Activated T-helper 1 cell treated with anti-CD3 and anti-CD28 coated beads, Interleukin-12 subunit alpha, Interleukin-12 subunit beta, Interleukin-2, Interleukin-4 antibody, amounts not matched to agents 30 ng/mL and 10 ng/mL and 1 ng/mL, durations not matched to agents 14 hours and 24 hours and 36 hours (primary cell): ENCODE measurements around the gene C1orf141. TPM values are rescaled to one million over a fixed set of nuclear protein-coding genes. Genes with fewer than 3 reads are reported as not detected.
A peak's percentile ranks its signal among the peaks of the same experiment; 100 is the strongest.

Source experiments
- DNase-seq: peaks from one replicate; pipeline ENCODE4 v3.0.0; 2021; ENCODE audit warnings: low spot score
- H3K27ac Mint-ChIP-seq: one replicate; pipeline ENCODE4 v1.8.0; 2021; ENCODE audit warnings: mild to moderate bottlenecking, mixed read lengths
- H3K27me3 Mint-ChIP-seq: one replicate; pipeline ENCODE4 v1.8.0; 2022; ENCODE audit warnings: mild to moderate bottlenecking, moderate library complexity, mixed read lengths; ENCODE audit not compliant: insufficient read depth
- H3K36me3 Mint-ChIP-seq: one replicate; pipeline ENCODE4 v1.8.0; 2021; ENCODE audit warnings: low read depth, mixed read lengths
- H3K4me1 Mint-ChIP-seq: one replicate; pipeline ENCODE4 v1.8.0; 2021; ENCODE audit warnings: low read depth, mixed read lengths
- H3K4me3 Mint-ChIP-seq: one replicate; pipeline ENCODE4 v1.8.0; 2021; ENCODE audit warnings: mild to moderate bottlenecking, moderate library complexity, mixed read lengths
- H3K9me3 Mint-ChIP-seq: one replicate; pipeline ENCODE4 v1.8.0; 2021; ENCODE audit warnings: mixed read lengths
- intact Hi-C: fragments of 100-400 bp; cut with micrococcal nuclease; formaldehyde crosslinking; loops from one replicate; pipeline ENCODE4 v1.15.1; 2024
- total RNA-seq: library from RNA; stranded (reverse); gene quantifications from 2 replicates; pipeline ENCODE4 v1.2.3, GENCODE V29; 2022

The C1orf141 gene
- not detected in 2 replicates for total RNA-seq

DNA sequence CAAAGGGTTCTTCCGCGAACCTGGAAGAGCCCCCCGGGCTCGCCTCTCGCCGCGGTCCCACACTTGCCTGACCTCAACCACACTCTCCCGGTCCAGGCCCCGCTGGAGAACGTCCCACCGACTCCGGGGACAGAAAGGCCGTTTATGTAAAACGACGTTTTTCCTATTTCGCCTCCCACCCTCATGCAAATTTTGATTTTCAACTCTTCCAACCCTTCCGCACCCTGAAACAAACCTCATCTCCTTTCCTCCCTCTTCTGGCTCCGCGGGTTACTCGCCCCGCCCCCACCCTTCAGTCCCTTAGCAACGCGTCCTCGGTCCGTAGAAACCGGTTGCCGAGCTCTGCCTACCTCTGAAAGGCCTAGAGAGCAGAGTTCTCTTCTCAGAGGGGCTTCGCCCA is at the start of gene C1orf141:
Gene C1orf141 (minus strand): TSS at position 276 of the 400 bp plus-strand sequence. CDS start 7,730 bp downstream, outside the sequence.
- Mint-ChIP-seq H3K4me3 (peak within 1 kb of the TSS; percentile 80), H3K27ac (peak within 1 kb of the TSS; percentile 46), H3K4me1 (peaks cover 22% of the 10 kb centered on the region), H3K9me3 (no peaks in the 10 kb centered on the region), H3K27me3 (no peaks in the 10 kb centered on the region), H3K36me3 (no peaks in the 10 kb centered on the region)
- intact Hi-C loops = no loop called here
- no peak for DNase-seq

DNA sequence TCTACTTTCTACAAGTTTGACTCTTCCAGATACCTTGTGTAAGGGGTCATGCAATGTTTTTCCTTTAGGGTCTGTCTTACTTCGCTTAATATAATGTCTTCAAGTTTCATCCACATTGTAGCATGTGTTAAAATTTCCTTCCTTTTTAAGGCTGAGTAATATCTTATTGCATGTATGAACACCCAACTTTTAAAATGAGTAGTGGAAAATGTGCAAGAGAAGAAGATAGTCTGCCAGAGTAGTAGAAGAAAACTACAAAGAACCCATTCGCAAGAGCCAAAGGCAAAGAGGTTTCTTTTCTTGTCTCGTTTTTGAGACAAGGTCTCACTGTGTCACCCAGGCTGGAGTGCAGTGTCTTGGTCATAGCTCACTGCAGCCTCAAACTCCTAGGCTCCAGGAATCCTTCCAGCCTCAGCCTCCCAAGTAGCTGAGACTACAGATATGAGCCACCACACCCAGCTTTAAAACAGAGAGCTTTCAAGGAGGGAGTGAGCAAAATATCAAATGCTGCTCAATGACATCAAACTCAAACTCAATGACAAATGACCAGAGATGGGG is 40.8 kb upstream of the C1orf141 start:
- Mint-ChIP-seq H3K27me3 (no peaks in the 10 kb centered on the region), H3K9me3 (peaks cover 14% of the 10 kb centered on the region), H3K4me1 (peaks cover 67% of the 10 kb centered on the region), H3K36me3 (peaks cover 45% of the 10 kb centered on the region), H3K4me3 (peak overlapping the region; percentile 76), H3K27ac (peak overlapping the region; percentile 98)
- DNase-seq = no peak
- intact Hi-C loops = loop anchor here (1.0 to 10.0 kb wide), 4 partner anchors 15 to 1781 kb away; partner anchors contain the start of gene SERBP1

DNA sequence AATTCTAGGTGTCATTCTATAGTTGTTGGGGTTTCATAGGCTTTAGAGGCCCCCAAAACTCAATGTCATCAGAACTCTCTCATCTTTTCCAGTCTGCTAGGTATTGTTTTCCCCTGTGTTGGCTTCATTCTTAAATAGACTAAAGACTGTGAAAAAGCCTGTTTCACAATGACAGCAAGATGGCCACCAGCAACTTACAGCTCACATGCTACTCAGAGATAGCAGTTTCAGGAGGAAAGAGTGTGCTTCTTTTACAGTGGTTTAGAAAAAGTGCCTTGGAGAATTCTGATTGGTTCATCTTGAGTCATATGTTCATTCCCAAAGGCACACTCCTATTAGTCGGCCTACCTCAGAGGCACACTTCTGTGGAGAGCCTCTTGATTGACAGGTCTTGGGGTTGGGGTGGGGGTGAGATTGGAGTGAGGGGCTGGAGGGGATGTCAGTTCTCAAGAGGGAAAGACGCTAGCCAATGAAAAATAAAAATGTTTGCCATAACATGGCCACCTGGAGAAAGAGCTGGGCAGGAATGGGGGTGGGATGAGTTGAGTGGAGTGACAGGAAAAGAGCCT is 40.0 kb upstream of the C1orf141 start:
- H3K4me3 Mint-ChIP-seq = peak overlapping the region; percentile 76
- H3K27me3 Mint-ChIP-seq = no peaks in the 10 kb centered on the region
- H3K4me1 Mint-ChIP-seq = peaks cover 68% of the 10 kb centered on the region
- peaks cover 14% of the 10 kb centered on the region for H3K9me3 Mint-ChIP-seq
- peak overlapping the region; percentile 98 for H3K27ac Mint-ChIP-seq
- DNase-seq = no peak
- intact Hi-C loops = loop anchor here (1.0 to 10.0 kb wide), 12 partner anchors 8 to 1780 kb away; partner anchors contain the start of genes IL23R and SERBP1
- peaks cover 45% of the 10 kb centered on the region for H3K36me3 Mint-ChIP-seq

DNA sequence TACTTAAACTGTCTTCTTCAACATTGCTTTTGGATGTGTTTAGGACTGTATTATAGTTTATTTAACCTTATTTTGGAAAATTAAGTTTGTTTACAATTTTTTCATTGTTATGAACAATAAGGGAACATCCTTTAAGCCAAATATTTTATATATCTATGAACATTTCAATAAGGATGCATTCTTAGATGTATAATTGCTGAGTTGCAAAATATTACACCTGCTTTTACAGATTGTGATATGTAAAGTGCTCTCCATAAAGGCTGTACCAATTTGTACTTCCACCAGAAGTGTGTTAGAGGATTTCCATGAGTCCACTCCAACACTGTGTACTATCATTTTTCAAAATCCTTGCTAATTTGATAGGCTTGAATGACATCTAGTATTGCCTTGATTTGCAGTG is 39.2 kb upstream of the C1orf141 start:
- H3K4me1 Mint-ChIP-seq = peaks cover 69% of the 10 kb centered on the region
- peaks cover 14% of the 10 kb centered on the region for H3K9me3 Mint-ChIP-seq
- intact Hi-C loops = loop anchor here (1.0 to 10.0 kb wide), 10 partner anchors 8 to 1779 kb away; partner anchors contain the start of genes IL23R and SERBP1
- peak overlapping the region; percentile 83 for H3K27ac Mint-ChIP-seq
- no peak for DNase-seq
- H3K27me3 Mint-ChIP-seq = no peaks in the 10 kb centered on the region
- no peak overlapping the region for H3K4me3 Mint-ChIP-seq
- peaks cover 37% of the 10 kb centered on the region for H3K36me3 Mint-ChIP-seq

DNA sequence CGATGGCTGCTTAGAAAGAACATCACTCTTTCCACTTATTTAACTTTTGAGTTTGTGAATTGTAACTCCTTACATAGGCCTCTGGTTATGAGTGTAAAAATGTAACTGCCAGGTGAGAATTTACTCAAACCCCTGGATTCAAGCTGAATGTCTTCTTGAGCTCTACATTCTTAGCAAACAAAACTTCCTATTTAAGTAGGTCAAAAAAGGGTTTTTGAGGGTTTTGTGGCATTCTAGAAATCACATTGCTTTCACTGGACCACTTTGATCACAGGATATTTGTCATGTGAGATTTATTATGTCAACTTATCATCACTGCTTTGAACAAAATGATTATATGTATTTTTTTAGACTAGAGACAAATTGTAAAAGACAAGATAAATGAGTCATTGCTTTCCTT is 37.2 kb upstream of the C1orf141 start:
- Mint-ChIP-seq H3K27ac (peak overlapping the region; percentile 99), H3K36me3 (peaks cover 29% of the 10 kb centered on the region), H3K9me3 (peaks cover 14% of the 10 kb centered on the region), H3K4me3 (peak overlapping the region; percentile 85), H3K27me3 (no peaks in the 10 kb centered on the region), H3K4me1 (peaks cover 88% of the 10 kb centered on the region)
- intact Hi-C loops = loop anchor here (1.0 to 10.0 kb wide), 13 partner anchors 9 to 1777 kb away; no protein-coding TSS in a partner anchor
- no peak for DNase-seq

DNA sequence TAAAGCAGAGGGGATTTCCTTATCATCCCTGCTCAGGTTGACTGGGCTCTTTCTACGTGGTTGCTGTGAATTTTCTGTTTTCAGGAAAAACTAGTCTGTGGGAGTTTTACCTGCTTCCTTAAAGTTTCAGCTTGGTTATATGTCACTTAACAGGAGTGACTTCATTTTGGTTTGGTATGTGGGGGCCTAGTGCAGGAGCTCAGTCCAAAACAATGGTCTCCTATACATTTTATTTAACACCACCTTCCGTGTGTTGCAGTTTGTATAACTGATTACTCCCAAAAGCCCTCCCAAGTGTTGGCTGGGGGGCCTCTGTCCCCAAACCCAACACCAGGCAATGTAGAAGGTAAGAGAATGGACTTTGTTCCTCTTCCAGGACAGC is 36.8 kb upstream of the C1orf141 start:
- intact Hi-C loops = loop anchor here (1.0 to 10.0 kb wide), 9 partner anchors 8 to 1777 kb away; no protein-coding TSS in a partner anchor
- Mint-ChIP-seq H3K4me1 (peaks cover 88% of the 10 kb centered on the region), H3K9me3 (peaks cover 14% of the 10 kb centered on the region)

DNA sequence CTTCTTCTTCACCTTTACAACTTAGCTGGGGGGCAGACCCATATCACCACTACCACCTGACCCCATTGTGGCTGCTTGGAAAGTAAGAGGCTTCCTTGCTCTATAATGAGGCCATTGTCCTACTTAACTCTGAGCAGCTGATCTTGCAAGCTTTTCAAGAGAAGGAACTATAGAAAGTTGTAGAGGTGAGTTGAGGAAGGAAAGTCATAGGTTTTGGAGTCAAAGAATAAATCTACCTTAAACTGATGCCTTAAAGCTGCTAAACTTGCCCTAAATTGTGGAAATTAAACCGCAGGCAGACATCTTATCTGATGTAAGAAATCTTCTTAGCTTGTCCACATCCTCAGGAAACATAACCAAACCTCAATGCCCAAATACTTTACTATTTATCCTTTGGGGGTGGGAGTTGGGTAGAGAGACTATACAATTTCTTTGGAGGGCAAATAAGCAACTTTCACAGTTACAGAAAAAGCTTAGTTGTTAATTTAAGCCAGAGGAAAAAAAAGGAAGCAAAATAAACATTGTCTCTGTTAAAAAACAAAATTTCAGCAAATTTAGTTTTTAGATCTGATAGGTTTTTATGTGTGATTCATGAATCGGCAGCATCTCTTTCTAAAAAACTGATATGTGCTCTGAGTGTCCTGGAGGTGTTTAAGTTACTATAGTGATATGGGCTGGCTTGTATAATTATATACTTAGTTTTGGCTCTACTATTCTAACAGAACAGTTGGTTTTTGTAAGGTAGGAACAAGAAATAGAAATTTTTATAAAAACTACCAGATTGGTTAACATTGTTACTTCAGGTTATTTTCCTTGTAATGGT is 36.2 kb upstream of the C1orf141 start:
- Mint-ChIP-seq H3K36me3 (peaks cover 27% of the 10 kb centered on the region), H3K27me3 (no peaks in the 10 kb centered on the region)
- intact Hi-C loops = loop anchor here (1.0 to 10.0 kb wide), 9 partner anchors 8 to 1776 kb away; no protein-coding TSS in a partner anchor

More for the DNA sequence above, 36.8 kb upstream of the C1orf141 start:
- H3K36me3 Mint-ChIP-seq = peaks cover 29% of the 10 kb centered on the region
- H3K4me3 Mint-ChIP-seq = peak overlapping the region; percentile 85
- no peak for DNase-seq
- H3K27ac Mint-ChIP-seq = peak overlapping the region; percentile 99
- H3K27me3 Mint-ChIP-seq = no peaks in the 10 kb centered on the region

DNA sequence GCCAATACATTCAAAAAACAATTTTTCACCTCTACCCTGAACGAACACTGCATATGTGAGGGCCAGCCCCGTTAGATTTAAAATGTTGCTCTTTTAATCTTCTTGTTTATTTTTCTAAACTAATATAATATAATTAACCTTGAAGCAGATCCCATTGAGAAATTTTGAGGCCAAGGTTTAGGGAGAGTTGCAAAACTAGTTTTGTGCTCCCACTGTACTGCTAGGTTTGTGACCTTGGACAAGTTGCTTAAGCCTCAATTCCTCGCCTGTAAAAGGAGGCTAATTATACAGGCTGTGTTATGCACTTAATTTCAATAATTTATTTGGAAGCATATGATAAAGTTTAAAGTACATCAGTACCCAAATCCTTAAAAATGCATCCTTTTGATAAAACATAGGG is 35.2 kb upstream of the C1orf141 start:
- no peaks in the 10 kb centered on the region for H3K27me3 Mint-ChIP-seq
- H3K4me3 Mint-ChIP-seq = peak overlapping the region; percentile 74
- peaks cover 22% of the 10 kb centered on the region for H3K36me3 Mint-ChIP-seq
- peaks cover 7% of the 10 kb centered on the region for H3K9me3 Mint-ChIP-seq
- intact Hi-C loops = loop anchor here (5.0 to 10.0 kb wide), 7 partner anchors 117 to 1775 kb away; no protein-coding TSS in a partner anchor
- H3K27ac Mint-ChIP-seq = peak overlapping the region; percentile 74
- H3K4me1 Mint-ChIP-seq = peaks cover 88% of the 10 kb centered on the region
- DNase-seq = no peak

More for the DNA sequence above, 36.2 kb upstream of the C1orf141 start:
- H3K4me1 Mint-ChIP-seq = peaks cover 90% of the 10 kb centered on the region
- peak overlapping the region; percentile 85 for H3K4me3 Mint-ChIP-seq
- DNase-seq = peak; percentile 38
- H3K27ac Mint-ChIP-seq = peak overlapping the region; percentile 99
- H3K9me3 Mint-ChIP-seq = peaks cover 12% of the 10 kb centered on the region

DNA sequence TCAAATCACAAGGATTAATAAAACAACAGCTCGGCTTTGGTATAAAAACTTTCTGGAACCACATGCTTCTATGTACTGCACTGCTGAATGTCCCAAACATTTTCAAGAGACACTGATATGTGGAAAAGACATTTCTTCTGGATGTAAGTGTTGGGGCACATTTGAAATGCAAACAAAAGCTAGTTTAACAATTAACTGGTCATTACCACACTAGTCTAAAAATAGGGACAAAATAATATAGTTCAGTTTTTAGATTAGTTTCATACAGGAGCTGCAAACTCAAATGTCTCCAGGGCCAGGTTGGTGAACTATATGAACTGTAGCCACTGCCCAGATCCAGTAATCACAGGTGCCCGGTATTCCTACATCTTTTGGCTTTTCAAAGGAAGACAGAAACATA is 34.7 kb upstream of the C1orf141 start:
- intact Hi-C loops = no loop called here

DNA sequence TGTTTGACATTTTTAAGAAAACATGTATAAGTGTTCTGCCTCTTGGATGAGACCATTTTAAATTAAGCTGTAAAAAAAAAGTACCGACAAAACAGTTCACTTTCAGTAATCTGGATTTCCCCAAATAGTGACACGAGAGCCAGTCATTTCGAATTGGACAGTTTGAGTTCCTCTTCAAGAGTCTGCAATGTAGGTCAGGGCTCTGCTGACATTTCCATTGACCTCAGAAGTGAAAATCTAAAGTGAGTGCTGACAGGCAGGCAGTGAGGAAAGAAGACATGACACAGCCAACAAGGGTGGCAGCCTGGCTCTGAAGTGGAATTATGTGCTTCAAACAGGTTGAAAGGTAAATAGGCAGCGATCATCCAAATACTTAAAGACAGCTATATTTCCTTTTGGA is 31.4 kb upstream of the C1orf141 start, which contains the start of gene IL23R:
Gene IL23R (plus strand): TSS at position 259 of the 400 bp plus-strand sequence. CDS start 1,667 bp downstream, outside the sequence.
- no peaks in the 10 kb centered on the region for H3K27me3 Mint-ChIP-seq
- peak within 1 kb of the TSS; percentile 93 for H3K27ac Mint-ChIP-seq
- H3K36me3 Mint-ChIP-seq = peaks cover 14% of the 10 kb centered on the region
- peaks cover 76% of the 10 kb centered on the region for H3K4me1 Mint-ChIP-seq
- intact Hi-C loops = loop anchor here (1.0 kb wide), 4 partner anchors 8 to 108 kb away; no protein-coding TSS in a partner anchor
- DNase-seq = peak; percentile 62
- H3K9me3 Mint-ChIP-seq = peaks cover 5% of the 10 kb centered on the region
- H3K4me3 Mint-ChIP-seq = peak within 1 kb of the TSS; percentile 84

More for the DNA sequence above, 34.7 kb upstream of the C1orf141 start:
- peak overlapping the region; percentile 74 for H3K4me3 Mint-ChIP-seq
- peaks cover 19% of the 10 kb centered on the region for H3K36me3 Mint-ChIP-seq
- peaks cover 5% of the 10 kb centered on the region for H3K9me3 Mint-ChIP-seq
- H3K4me1 Mint-ChIP-seq = peaks cover 88% of the 10 kb centered on the region
- no peaks in the 10 kb centered on the region for H3K27me3 Mint-ChIP-seq
- no peak for DNase-seq
- peak overlapping the region; percentile 74 for H3K27ac Mint-ChIP-seq

DNA sequence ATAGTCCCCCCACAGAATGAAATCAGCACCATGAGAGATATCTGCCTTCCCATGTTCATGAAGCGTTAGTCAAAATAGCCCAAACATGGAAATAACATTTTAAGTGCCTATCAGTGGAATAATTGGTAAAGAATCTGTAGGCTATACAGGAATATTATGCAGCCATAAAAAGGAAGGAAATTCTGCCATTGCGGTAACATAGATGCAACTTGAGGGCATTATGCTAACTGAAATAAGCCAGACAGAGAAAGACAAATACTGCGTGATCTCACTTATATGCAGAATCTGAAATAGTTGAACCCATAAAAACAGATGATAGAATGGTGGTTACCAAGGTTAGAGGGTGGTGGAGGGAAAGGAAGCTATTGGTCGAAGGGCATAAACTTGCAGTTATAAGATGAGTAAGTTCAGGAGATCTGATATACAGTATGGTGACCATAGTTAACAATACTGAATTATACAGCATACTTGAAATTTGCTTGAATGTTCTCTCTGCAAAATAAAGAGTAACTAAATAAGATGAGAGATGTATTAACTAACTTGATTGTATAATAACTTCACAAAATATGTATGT is 30.8 kb upstream of the C1orf141 start:
- Mint-ChIP-seq H3K36me3 (peaks cover 10% of the 10 kb centered on the region), H3K9me3 (peaks cover 5% of the 10 kb centered on the region), H3K27ac (peak overlapping the region; percentile 87), H3K4me1 (peaks cover 71% of the 10 kb centered on the region), H3K27me3 (no peaks in the 10 kb centered on the region), H3K4me3 (peak overlapping the region; percentile 24)
- intact Hi-C loops = loop anchor here (1.0 kb wide), 4 partner anchors 9 to 109 kb away; no protein-coding TSS in a partner anchor
- no peak for DNase-seq

DNA sequence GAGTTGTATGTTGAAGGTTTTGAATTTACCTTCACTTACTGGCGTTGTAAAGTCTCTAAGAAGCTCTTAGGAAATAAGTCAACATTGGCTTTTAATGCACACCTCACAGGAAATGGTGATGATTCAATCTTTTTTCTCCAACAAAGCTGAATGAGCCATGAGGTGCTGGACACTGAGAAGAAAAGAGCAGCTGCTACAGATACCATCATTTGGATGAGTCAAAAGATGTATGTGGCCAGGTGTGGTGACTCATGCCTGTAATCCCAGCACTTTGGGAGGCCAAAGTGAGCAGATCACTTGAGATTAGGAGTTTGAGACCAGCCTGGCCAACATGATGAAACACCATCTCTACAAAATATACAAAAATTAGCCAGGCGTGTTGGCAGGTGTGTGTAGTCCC is 28.2 kb upstream of the C1orf141 start:
- Mint-ChIP-seq H3K4me3 (peak overlapping the region; percentile 55), H3K36me3 (peaks cover 9% of the 10 kb centered on the region), H3K9me3 (peaks cover 5% of the 10 kb centered on the region), H3K4me1 (peaks cover 65% of the 10 kb centered on the region), H3K27me3 (no peaks in the 10 kb centered on the region), H3K27ac (peak overlapping the region; percentile 93)
- peak; percentile 62 for DNase-seq
- intact Hi-C loops = loop anchor here (1.0 to 2.0 kb wide), 5 partner anchors 8 to 1350 kb away; no protein-coding TSS in a partner anchor
